Measurements from ENCODE around the gene DHPS. TPM values are rescaled to one million over a fixed set of nuclear protein-coding genes. Genes with fewer than 3 reads are reported as not detected.
"Not testable (repeated sequence)": the region's sequence is repeated elsewhere in the genome, so short reads cannot be mapped to it uniquely, and the experiment has no call there.

Gene DHPS
- total RNA-seq, 2 donors from 2014 or later, result 127 to 148 TPM

- Mint-ChIP-seq H3K36me3 (peaks cover 8% of the 10 kb centered on the region), H3K27me3 (no peaks in the 10 kb centered on the region), H3K4me3 (peak overlapping the region; percentile 81), H3K4me1 (ENCODE audit: low read depth in 2 of 2) (peaks cover 42 to 43% of the 10 kb centered on the region in 2 donors), H3K9me3 (no peaks in the 10 kb centered on the region), H3K27ac (peak overlapping the region; percentile 31 to 70)
- no peak for ATAC-seq
- DNase-seq (ENCODE audit: low spot score), result no peak
These were observed 38.6 kb upstream of the DHPS start for GRCh38 chr19:12720296-12720695.

- H3K9me3 Mint-ChIP-seq, result no peaks in the 10 kb centered on the region
- no peak overlapping the region for H3K4me3 Mint-ChIP-seq
- DNase-seq (ENCODE audit: low spot score) (no peak), ATAC-seq (no peak)
- no peaks in the 10 kb centered on the region for H3K36me3 Mint-ChIP-seq
- no peaks in the 10 kb centered on the region for H3K27me3 Mint-ChIP-seq
- H3K4me1 Mint-ChIP-seq (ENCODE audit: low read depth in 2 of 2), result peaks cover 14 to 22% of the 10 kb centered on the region in 2 donors
- peak overlapping the region in 1 of 2 donors; percentile 59 for H3K27ac Mint-ChIP-seq
These were observed 34.2 kb upstream of the DHPS start for GRCh38 chr19:12715929-12716328.

- peaks cover 8 to 16% of the 10 kb centered on the region in 2 donors for H3K4me1 Mint-ChIP-seq (ENCODE audit: low read depth in 2 of 2)
- no peaks in the 10 kb centered on the region for H3K36me3 Mint-ChIP-seq
- no peaks in the 10 kb centered on the region for H3K27me3 Mint-ChIP-seq
- ATAC-seq (no peak), DNase-seq (ENCODE audit: low spot score) (no peak)
- no peak overlapping the region for H3K4me3 Mint-ChIP-seq
- no peaks in the 10 kb centered on the region for H3K9me3 Mint-ChIP-seq
- H3K27ac Mint-ChIP-seq, result no peak overlapping the region
These were observed 33.4 kb upstream of the DHPS start for GRCh38 chr19:12715102-12715501.

GRCh38 chr19:12713304-12713703 lies 31.6 kb upstream of the DHPS start:
- not testable (repeated sequence) for H3K9me3 Mint-ChIP-seq; H3K4me3 Mint-ChIP-seq; DNase-seq (ENCODE audit: low spot score); H3K27ac Mint-ChIP-seq; H3K36me3 Mint-ChIP-seq; H3K27me3 Mint-ChIP-seq
- peak in 1 of 2 donors; percentile 21 for ATAC-seq
- H3K4me1 Mint-ChIP-seq (ENCODE audit: low read depth in 2 of 2), result peaks cover 0 to 11% of the 10 kb centered on the region in 2 donors

- H3K9me3 Mint-ChIP-seq; H3K4me3 Mint-ChIP-seq; H3K27ac Mint-ChIP-seq; DNase-seq (ENCODE audit: low spot score); ATAC-seq; H3K27me3 Mint-ChIP-seq; H3K36me3 Mint-ChIP-seq: not testable (repeated sequence)
- peaks cover 0 to 11% of the 10 kb centered on the region in 2 donors for H3K4me1 Mint-ChIP-seq (ENCODE audit: low read depth in 2 of 2)
These were observed 30.4 kb upstream of the DHPS start for GRCh38 chr19:12712077-12712476.

GRCh38 chr19:12711187-12711586 lies 29.5 kb upstream of the DHPS start:
- Mint-ChIP-seq H3K27me3 (no peaks in the 10 kb centered on the region), H3K27ac (no peak overlapping the region), H3K4me3 (no peak overlapping the region), H3K9me3 (no peaks in the 10 kb centered on the region), H3K36me3 (no peaks in the 10 kb centered on the region), H3K4me1 (ENCODE audit: low read depth in 2 of 2) (peaks cover 0 to 5% of the 10 kb centered on the region in 2 donors)
- DNase-seq (ENCODE audit: low spot score), result no peak
- no peak for ATAC-seq

GRCh38 chr19:12708641-12709040 lies 27.0 kb upstream of the DHPS start:
- Mint-ChIP-seq H3K27ac (no peak overlapping the region), H3K27me3 (no peaks in the 10 kb centered on the region), H3K9me3 (no peaks in the 10 kb centered on the region), H3K4me3 (no peak overlapping the region), H3K36me3 (no peaks in the 10 kb centered on the region), H3K4me1 (ENCODE audit: low read depth in 2 of 2) (peaks cover 0 to 5% of the 10 kb centered on the region in 2 donors)
- no peak for DNase-seq (ENCODE audit: low spot score)
- ATAC-seq, result no peak

GRCh38 chr19:12706332-12706718 lies 24.6 kb upstream of the DHPS start:
- DNase-seq (ENCODE audit: low spot score), result no peak

GRCh38 chr19:12705654-12706331 lies 24.1 kb upstream of the DHPS start:
- no peak overlapping the region for H3K27ac Mint-ChIP-seq
- H3K4me3 Mint-ChIP-seq, result no peak overlapping the region
- ATAC-seq, result peak in 1 of 2 donors; percentile 15
- no peaks in the 10 kb centered on the region for H3K9me3 Mint-ChIP-seq
- H3K36me3 Mint-ChIP-seq, result peaks cover 5% of the 10 kb centered on the region
- H3K4me1 Mint-ChIP-seq (ENCODE audit: low read depth in 2 of 2), result peaks cover 0 to 3% of the 10 kb centered on the region in 2 donors
- no peak for DNase-seq (ENCODE audit: low spot score)
- H3K27me3 Mint-ChIP-seq, result no peaks in the 10 kb centered on the region

More at GRCh38 chr19:12706332-12706718, 24.6 kb upstream of the DHPS start:
- Mint-ChIP-seq H3K9me3 (no peaks in the 10 kb centered on the region), H3K4me1 (ENCODE audit: low read depth in 2 of 2) (peaks cover 0 to 3% of the 10 kb centered on the region in 2 donors), H3K36me3 (peaks cover 5% of the 10 kb centered on the region), H3K4me3 (no peak overlapping the region), H3K27ac (no peak overlapping the region), H3K27me3 (no peaks in the 10 kb centered on the region)
- ATAC-seq, result no peak

- DNase-seq (ENCODE audit: low spot score) (no peak), ATAC-seq (peak; percentile 15 to 29)
- peaks cover 0 to 3% of the 10 kb centered on the region in 2 donors for H3K4me1 Mint-ChIP-seq (ENCODE audit: low read depth in 2 of 2)
- H3K27ac Mint-ChIP-seq, result no peak overlapping the region
- H3K27me3 Mint-ChIP-seq, result no peaks in the 10 kb centered on the region
- no peak overlapping the region for H3K4me3 Mint-ChIP-seq
- H3K9me3 Mint-ChIP-seq, result no peaks in the 10 kb centered on the region
- H3K36me3 Mint-ChIP-seq, result peaks cover 5% of the 10 kb centered on the region
These were observed 23.5 kb upstream of the DHPS start for GRCh38 chr19:12705169-12705568.

- Mint-ChIP-seq H3K9me3 (no peaks in the 10 kb centered on the region), H3K36me3 (peaks cover 9% of the 10 kb centered on the region), H3K4me3 (no peak overlapping the region), H3K27ac (no peak overlapping the region), H3K27me3 (no peaks in the 10 kb centered on the region), H3K4me1 (ENCODE audit: low read depth in 2 of 2) (peaks cover 3 to 8% of the 10 kb centered on the region in 2 donors)
- ATAC-seq (peak in 1 of 2 donors; percentile 33), DNase-seq (ENCODE audit: low spot score) (no peak)
These were observed 21.4 kb upstream of the DHPS start for GRCh38 chr19:12703046-12703445.

GRCh38 chr19:12701596-12702282 lies 20.1 kb upstream of the DHPS start:
- ATAC-seq (no peak), DNase-seq (ENCODE audit: low spot score) (no peak)
- Mint-ChIP-seq H3K9me3 (no peaks in the 10 kb centered on the region), H3K36me3 (peaks cover 10% of the 10 kb centered on the region), H3K4me3 (no peak overlapping the region), H3K27me3 (no peaks in the 10 kb centered on the region), H3K27ac (no peak overlapping the region), H3K4me1 (ENCODE audit: low read depth in 2 of 2) (peaks cover 7 to 10% of the 10 kb centered on the region in 2 donors)

- Mint-ChIP-seq H3K9me3 (no peaks in the 10 kb centered on the region), H3K4me3 (peak overlapping the region; percentile 78), H3K4me1 (ENCODE audit: low read depth in 2 of 2) (peaks cover 10 to 11% of the 10 kb centered on the region in 2 donors), H3K27ac (peak overlapping the region; percentile 63 to 83), H3K27me3 (no peaks in the 10 kb centered on the region), H3K36me3 (peaks cover 10% of the 10 kb centered on the region)
- DNase-seq (ENCODE audit: low spot score) (no peak), ATAC-seq (no peak)
These were observed 16.5 kb upstream of the DHPS start for GRCh38 chr19:12698138-12698537.

- peak overlapping the region; percentile 25 for H3K4me3 Mint-ChIP-seq
These were observed 15.7 kb upstream of the DHPS start for GRCh38 chr19:12697425-12697824.

More at GRCh38 chr19:12697425-12697824, 15.7 kb upstream of the DHPS start:
- H3K4me1 Mint-ChIP-seq (ENCODE audit: low read depth in 2 of 2), result peaks cover 10% of the 10 kb centered on the region in 2 donors
- H3K9me3 Mint-ChIP-seq; H3K36me3 Mint-ChIP-seq; H3K27ac Mint-ChIP-seq; ATAC-seq; DNase-seq (ENCODE audit: low spot score); H3K27me3 Mint-ChIP-seq: not testable (repeated sequence)

All from natural killer cell treated with Interleukin-12 subunit alpha and Interleukin-12 subunit beta and Interleukin-15 and Interleukin-18, amount 100 ng/mL, for 72 hours (primary cell).